ENCODE data around the gene DPEP2. TPM values are rescaled to one million over a fixed set of nuclear protein-coding genes. Genes with fewer than 3 reads are reported as not detected.
"Not testable (repeated sequence)": the region's sequence is repeated elsewhere in the genome, so short reads cannot be mapped to it uniquely, and the experiment has no call there.

DPEP2 gene
- total RNA-seq, 1 donor from 2014 or later: 29.5 TPM

DNA sequence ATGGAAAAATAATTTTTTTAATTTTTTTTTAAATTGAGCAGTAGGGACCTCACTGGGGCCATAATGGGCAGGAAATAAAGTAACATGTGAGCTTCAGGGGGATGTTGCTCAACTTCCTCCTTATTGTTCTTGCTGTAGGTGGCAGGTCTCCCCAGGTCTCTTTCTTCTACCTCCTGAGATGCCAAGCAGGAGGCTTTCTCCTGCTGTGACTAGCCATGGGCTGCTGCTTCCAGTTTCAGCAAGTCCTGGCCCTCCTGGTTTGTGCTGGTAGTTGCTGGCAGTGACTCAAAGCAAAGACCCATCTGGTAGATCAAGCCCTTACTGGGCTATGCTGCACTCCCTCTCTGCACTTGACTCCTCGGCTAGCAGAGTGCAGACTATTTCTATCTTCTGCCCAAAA lies 14.2 kb upstream of the DPEP2 start:
- Histone ChIP-seq H3K4me3 (no peak overlapping the region), H3K9me3 (no peaks in the 10 kb centered on the region), H3K36me3 (no peaks in the 10 kb centered on the region), H3K4me1 (peaks cover 9% of the 10 kb centered on the region), H3K27ac (no peak overlapping the region), H3K27me3 (ENCODE audit: low read depth) (no peaks in the 10 kb centered on the region)
- intact Hi-C loops (cut with DNase I): no loop called here
- DNase-seq (no peak), ATAC-seq (peak in 1 of 2 donors; percentile 21)
- TF ChIP-seq, protein P1, sequence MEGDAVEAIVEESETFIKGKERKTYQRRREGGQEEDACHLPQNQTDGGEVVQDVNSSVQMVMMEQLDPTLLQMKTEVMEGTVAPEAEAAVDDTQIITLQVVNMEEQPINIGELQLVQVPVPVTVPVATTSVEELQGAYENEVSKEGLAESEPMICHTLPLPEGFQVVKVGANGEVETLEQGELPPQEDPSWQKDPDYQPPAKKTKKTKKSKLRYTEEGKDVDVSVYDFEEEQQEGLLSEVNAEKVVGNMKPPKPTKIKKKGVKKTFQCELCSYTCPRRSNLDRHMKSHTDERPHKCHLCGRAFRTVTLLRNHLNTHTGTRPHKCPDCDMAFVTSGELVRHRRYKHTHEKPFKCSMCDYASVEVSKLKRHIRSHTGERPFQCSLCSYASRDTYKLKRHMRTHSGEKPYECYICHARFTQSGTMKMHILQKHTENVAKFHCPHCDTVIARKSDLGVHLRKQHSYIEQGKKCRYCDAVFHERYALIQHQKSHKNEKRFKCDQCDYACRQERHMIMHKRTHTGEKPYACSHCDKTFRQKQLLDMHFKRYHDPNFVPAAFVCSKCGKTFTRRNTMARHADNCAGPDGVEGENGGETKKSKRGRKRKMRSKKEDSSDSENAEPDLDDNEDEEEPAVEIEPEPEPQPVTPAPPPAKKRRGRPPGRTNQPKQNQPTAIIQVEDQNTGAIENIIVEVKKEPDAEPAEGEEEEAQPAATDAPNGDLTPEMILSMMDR (IDR thresholded peaks at IDR 0.05): no peak

DNA sequence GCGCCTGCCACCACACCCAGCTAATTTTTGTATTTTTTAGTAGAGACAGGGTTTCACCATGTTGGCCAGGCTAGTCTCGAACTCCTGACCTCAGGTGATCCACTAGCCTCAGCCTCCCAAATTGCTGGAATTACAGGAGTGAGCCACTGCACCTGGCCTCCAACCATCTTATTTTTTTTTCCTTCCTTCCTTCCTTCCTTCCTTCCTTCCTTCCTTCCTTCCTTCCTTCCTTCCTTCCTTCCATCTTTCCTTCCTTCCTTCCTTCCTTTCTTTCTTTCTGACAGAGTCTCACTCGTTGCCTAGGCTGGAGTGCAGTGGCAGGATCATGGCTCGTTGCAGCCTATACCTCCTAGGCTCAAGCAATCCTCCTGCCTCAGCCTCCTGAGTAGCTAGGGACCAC lies 10.6 kb upstream of the DPEP2 start:
- DNase-seq; H3K36me3 ChIP-seq; intact Hi-C loops (cut with DNase I); H3K27ac ChIP-seq; H3K27me3 ChIP-seq (ENCODE audit: low read depth); H3K4me3 ChIP-seq; ATAC-seq; H3K9me3 ChIP-seq: not testable (repeated sequence)
- H3K4me1 ChIP-seq: peaks cover 28% of the 10 kb centered on the region

DNA sequence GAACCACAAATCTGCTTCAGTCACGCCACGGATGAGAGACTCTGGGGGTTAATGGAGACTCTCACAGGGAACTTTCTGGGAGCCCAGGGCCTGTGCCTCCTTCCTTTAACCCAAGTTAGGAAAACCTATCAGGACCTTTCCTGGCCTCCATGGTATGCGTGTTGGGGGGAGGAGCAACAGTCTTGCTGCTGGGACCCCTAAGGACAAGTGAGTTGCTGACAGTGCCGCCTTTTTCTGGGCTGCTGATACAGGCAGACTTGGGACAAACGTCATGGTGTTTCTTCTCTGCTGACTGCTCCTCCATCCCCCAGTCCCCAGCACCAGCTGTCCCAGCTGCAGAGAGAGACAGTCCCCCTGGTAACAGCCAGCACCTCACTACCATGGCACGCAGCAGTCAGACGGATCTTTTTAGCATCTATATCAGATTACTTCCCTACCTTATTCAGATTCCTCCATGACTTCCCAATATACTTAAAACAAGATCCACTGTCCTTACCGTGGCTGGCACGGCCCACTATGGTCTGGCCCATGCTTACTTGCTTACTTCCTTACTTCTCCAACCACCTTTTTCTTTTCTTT lies 10.0 kb upstream of the DPEP2 start:
- TF ChIP-seq, protein P1 (IDR thresholded peaks at IDR 0.05): no peak
- no peak overlapping the region for H3K4me3 ChIP-seq
- ATAC-seq (no peak), DNase-seq (no peak)
- intact Hi-C loops (cut with DNase I): no loop called here
- H3K27ac ChIP-seq: no peak overlapping the region
- H3K4me1 ChIP-seq: peaks cover 29% of the 10 kb centered on the region
- no peaks in the 10 kb centered on the region for H3K9me3 ChIP-seq
- H3K27me3 ChIP-seq (ENCODE audit: low read depth): no peaks in the 10 kb centered on the region
- no peaks in the 10 kb centered on the region for H3K36me3 ChIP-seq

DNA sequence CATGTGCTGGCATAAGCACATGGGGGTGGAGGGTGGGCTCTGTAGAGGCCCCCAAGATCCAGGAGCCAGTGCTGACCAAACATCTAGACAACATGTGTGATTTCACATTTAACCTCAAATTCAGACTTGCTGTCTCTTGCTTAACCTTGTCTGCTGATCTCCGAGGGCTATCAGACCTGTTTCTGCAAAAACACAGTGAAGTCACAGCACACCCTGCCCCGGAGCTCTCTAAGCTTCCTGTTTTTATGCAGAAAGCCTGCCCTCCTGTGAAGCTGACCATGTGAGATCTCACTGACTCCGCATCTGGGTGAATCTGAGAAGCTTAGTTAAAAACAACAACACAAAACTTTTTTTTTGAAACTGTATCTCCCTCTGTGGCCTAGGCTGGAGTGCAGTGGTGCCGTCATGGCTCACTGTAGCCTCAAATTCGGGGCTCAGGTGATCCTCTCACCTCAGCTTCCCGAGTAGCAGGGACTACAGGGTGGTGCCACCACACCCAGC lies 6.6 kb upstream of the DPEP2 start:
- Histone ChIP-seq H3K27ac (peak overlapping the region; percentile 86), H3K4me3 (no peak overlapping the region), H3K27me3 (ENCODE audit: low read depth) (no peaks in the 10 kb centered on the region), H3K9me3 (no peaks in the 10 kb centered on the region), H3K4me1 (peaks cover 27% of the 10 kb centered on the region), H3K36me3 (no peaks in the 10 kb centered on the region)
- TF ChIP-seq, protein P1 (IDR thresholded peaks at IDR 0.05): no peak
- intact Hi-C loops (cut with DNase I): no loop called here
- ATAC-seq (peak; percentile 91 to 92), DNase-seq (peak; percentile 77)

DNA sequence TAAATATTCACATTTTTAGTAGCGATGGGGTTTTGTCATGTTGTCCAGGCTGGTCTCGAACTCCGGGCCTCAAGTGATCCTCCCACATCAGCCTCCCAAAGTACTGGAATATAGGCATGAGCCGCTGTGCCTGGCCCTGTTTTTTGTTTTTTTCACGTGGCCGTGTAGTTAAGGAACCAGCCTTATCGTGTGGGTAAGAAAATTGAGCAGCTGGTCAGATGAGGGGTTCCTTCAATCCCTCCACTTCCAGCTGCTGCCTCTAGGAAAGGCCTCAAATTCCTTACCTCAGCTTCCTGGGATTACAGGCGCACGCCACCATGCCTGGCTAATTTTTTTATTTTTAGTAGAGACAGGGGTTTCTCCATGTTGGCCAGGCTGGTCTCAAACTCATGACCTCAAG lies 5.9 kb upstream of the DPEP2 start:
- Histone ChIP-seq H3K9me3 (no peaks in the 10 kb centered on the region), H3K4me1 (peaks cover 33% of the 10 kb centered on the region), H3K4me3 (no peak overlapping the region), H3K27me3 (ENCODE audit: low read depth) (no peaks in the 10 kb centered on the region), H3K27ac (peak overlapping the region; percentile 86), H3K36me3 (no peaks in the 10 kb centered on the region)
- DNase-seq (no peak), ATAC-seq (peak in 1 of 2 donors; percentile 13)
- TF ChIP-seq, protein P1 (IDR thresholded peaks at IDR 0.05): no peak
- intact Hi-C loops (cut with DNase I): no loop called here

DNA sequence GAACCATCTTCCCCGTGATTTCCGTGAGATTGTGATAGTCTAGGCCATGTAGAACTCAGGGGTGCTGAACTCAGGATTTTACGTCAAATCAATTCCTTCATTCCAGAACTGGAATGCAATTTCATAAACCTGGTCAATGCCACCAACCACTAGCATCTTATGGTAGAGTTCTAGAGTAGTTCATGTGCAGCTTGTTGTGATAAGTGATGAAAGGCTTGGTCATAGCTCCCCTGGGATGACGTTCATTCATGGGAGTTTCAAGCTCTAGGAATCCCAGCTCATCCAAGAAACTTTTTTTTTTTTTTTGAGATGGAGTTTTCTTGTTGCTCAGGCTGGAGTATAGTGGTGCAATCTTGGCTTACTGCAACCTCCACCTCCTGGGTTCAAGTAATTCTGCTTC lies 3.7 kb upstream of the DPEP2 start:
- no peak for ATAC-seq
- no peak overlapping the region for H3K27ac ChIP-seq
- no peaks in the 10 kb centered on the region for H3K36me3 ChIP-seq
- intact Hi-C loops (cut with DNase I): no loop called here
- H3K27me3 ChIP-seq (ENCODE audit: low read depth): no peaks in the 10 kb centered on the region
- TF ChIP-seq, protein P1 (IDR thresholded peaks at IDR 0.05): no peak
- DNase-seq: no peak
- no peak overlapping the region for H3K4me3 ChIP-seq
- no peaks in the 10 kb centered on the region for H3K9me3 ChIP-seq
- H3K4me1 ChIP-seq: peaks cover 50% of the 10 kb centered on the region

All from lower lobe of right lung (tissue), 2 donors.